Cardiac muscle cell (in vitro differentiated cells and primary cell): ENCODE data around the gene SPON2. TPM values are rescaled to one million over a fixed set of nuclear protein-coding genes. Genes with fewer than 3 reads are reported as not detected.
"Not testable (repeated sequence)": the region's sequence is repeated elsewhere in the genome, so short reads cannot be mapped to it uniquely, and the experiment has no call there.

Experiments
- DNase-seq, 2 donors: peaks; one replicate each; pipeline versions ENCODE4 v3.0.0 to v3.0.0-alpha.2; 2010 to 2017; ENCODE audit warnings: low read depth in 1 of 2, low spot score in 1 of 2
- H3K27ac ChIP-seq: fragments of 200-600 bp; sonication (generic); 2 replicates; pipeline ENCODE4 v1.5.1; 2016
- H3K27me3 ChIP-seq: fragments of 200-600 bp; sonication (generic); 2 replicates; pipeline ENCODE4 v1.6.0; 2016; ENCODE audit warnings: control low read depth
- H3K36me3 ChIP-seq: fragments of 200-600 bp; sonication (generic); 2 replicates; pipeline ENCODE4 v1.5.1; 2016; ENCODE audit warnings: control low read depth
- H3K4me1 ChIP-seq: fragments of 200-600 bp; sonication (generic); 2 replicates; pipeline ENCODE4 v1.8.1; 2017; ENCODE audit warnings: low read depth, mild to moderate bottlenecking, mixed run types
- H3K4me3 ChIP-seq: fragments of 200-600 bp; sonication (generic); 2 replicates; pipeline ENCODE4 v1.5.1; 2016; ENCODE audit warnings: mild to moderate bottlenecking
- H3K9me3 ChIP-seq: fragments of 200-600 bp; sonication (generic); 2 replicates; pipeline ENCODE4 v1.5.1; 2017; ENCODE audit warnings: low read depth, mild to moderate bottlenecking, control low read depth
- polyA plus RNA-seq: library from polyadenylated mRNA; unstranded; fragments of >200 nt; fragmentation: Nextera tagmentation; extraction: Ambion mirVana; gene quantifications from 2 replicates; pipeline ENCODE4 v1.2.1, GENCODE V29; 2016
- total RNA-seq: library from RNA; depleted of rRNA; stranded (reverse); fragments of >200 nt; gene quantifications from 2 replicates; pipeline ENCODE4 v1.2.3, GENCODE V29; 2016
- TF ChIP-seq, protein P1 (sequence below): IDR thresholded peaks from 2 replicates; pipeline ENCODE4 v1.5.1; 2012; ENCODE audit warnings: low read depth, mild to moderate bottlenecking, low read length

Gene SPON2
- total and polyA plus RNA-seq, 2 experiments from 2014 or later = 0.12 to 0.98 TPM

DNA sequence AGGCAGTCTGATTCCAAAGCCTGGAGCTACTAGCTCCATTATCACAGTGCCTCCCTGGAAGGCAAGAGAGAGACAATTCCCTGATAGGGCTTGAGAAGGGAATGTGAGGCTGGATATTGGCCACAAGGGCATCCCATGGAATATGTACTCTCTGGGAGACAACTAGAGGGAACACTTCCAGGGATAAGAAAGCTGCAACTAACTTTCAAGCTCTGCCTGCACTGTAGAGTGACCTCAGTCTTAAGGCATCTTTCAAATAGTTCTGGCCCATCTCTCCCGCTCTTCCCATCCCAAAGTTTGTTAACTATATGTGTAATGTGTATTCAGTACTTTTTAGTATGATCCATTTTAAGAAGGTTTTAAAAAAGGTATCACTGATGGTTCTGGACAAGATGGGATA lies 45.9 kb downstream of the SPON2 start:
- TF ChIP-seq, protein P1, sequence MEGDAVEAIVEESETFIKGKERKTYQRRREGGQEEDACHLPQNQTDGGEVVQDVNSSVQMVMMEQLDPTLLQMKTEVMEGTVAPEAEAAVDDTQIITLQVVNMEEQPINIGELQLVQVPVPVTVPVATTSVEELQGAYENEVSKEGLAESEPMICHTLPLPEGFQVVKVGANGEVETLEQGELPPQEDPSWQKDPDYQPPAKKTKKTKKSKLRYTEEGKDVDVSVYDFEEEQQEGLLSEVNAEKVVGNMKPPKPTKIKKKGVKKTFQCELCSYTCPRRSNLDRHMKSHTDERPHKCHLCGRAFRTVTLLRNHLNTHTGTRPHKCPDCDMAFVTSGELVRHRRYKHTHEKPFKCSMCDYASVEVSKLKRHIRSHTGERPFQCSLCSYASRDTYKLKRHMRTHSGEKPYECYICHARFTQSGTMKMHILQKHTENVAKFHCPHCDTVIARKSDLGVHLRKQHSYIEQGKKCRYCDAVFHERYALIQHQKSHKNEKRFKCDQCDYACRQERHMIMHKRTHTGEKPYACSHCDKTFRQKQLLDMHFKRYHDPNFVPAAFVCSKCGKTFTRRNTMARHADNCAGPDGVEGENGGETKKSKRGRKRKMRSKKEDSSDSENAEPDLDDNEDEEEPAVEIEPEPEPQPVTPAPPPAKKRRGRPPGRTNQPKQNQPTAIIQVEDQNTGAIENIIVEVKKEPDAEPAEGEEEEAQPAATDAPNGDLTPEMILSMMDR = no peak
- Histone ChIP-seq H3K4me3 (no peak overlapping the region), H3K27me3 (peaks cover 17% of the 10 kb centered on the region), H3K9me3 (no peaks in the 10 kb centered on the region), H3K4me1 (no peaks in the 10 kb centered on the region), H3K27ac (no peak overlapping the region), H3K36me3 (no peaks in the 10 kb centered on the region)
- DNase-seq = peak in 1 of 2 donors; percentile 16

DNA sequence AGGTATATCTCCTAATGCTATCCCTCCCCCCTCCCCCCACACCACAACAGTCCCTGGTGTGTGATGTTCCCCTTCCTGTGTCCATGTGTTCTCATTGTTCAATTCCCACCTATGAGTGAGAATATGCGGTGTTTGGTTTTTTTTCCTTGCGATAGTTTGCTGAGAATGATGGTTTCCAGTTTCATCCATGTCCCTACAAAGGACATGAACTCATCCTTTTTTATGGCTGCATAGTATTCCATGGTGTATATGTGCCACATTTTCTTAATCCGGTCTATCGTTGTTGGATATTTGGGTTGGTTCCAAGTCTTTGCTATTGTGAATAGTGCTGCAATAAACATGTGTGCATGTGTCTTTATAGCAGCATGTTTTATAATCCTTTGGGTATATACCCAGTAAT lies 46.9 kb downstream of the SPON2 start:
- peaks cover 26% of the 10 kb centered on the region for H3K27me3 ChIP-seq
- H3K36me3 ChIP-seq, H3K27ac ChIP-seq, DNase-seq, H3K4me1 ChIP-seq, H3K9me3 ChIP-seq, H3K4me3 ChIP-seq: not testable (repeated sequence)

DNA sequence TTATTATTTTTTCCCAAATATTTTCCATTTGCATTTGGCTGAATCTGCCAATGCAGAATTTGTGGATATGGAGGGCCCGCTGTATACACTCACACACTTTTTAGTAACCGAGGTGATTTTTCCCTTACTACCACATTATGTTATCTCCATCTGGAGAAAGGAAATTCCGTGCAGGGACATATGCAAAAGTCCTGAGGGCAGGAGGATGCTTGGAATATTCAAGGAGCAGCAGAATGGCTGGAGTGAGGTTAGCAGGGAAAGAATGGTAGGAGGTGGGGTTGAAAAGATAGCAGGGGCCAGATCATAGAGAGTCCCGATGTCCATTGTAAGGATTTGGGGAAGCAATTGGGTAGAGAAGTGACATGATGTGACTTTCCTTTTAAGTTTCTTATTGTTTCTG lies 47.6 kb downstream of the SPON2 start:
- H3K27ac ChIP-seq = no peak overlapping the region
- no peak for DNase-seq
- H3K27me3 ChIP-seq = peaks cover 26% of the 10 kb centered on the region
- no peak overlapping the region for H3K4me3 ChIP-seq
- TF ChIP-seq, protein P1 = no peak
- H3K9me3 ChIP-seq = no peaks in the 10 kb centered on the region
- H3K4me1 ChIP-seq = no peaks in the 10 kb centered on the region
- no peaks in the 10 kb centered on the region for H3K36me3 ChIP-seq

DNA sequence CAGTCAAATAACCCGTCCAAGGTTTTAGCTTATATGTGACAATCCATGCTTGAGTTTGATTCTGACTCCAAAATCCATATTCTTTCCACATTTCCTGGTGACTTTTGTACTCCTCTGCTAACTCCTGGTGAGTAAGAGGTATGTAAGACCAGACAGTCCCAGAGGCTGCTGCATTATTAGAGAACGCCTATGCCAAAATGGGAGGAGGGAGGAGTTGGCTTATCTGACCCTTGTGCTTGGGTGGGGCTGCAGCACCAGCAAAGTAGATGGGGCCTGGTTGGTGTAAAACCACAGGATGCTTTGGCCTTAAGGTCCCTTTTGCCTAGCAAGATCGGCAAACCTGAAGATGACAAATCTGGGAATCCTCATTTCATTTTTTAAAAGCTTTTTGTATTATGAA lies 49.9 kb downstream of the SPON2 start:
- no peaks in the 10 kb centered on the region for H3K9me3 ChIP-seq
- H3K36me3 ChIP-seq = no peaks in the 10 kb centered on the region
- no peaks in the 10 kb centered on the region for H3K4me1 ChIP-seq

More for the DNA sequence above, 49.9 kb downstream of the SPON2 start:
- H3K27ac ChIP-seq = no peak overlapping the region
- no peak overlapping the region for H3K4me3 ChIP-seq
- H3K27me3 ChIP-seq = peaks cover 40% of the 10 kb centered on the region
- TF ChIP-seq, protein P1 = no peak
- no peak for DNase-seq

Other genes starting within 250 kb of the SPON2 start
- gene GAK, start 240.3 kb downstream of the SPON2 start, total RNA-seq = 88.6 and 144 TPM in 2 replicates
- 59.8 and 63.8 TPM in 2 replicates for gene GAK, start 240.3 kb downstream of the SPON2 start, polyA plus RNA-seq
- gene TMEM175, start 240.1 kb downstream of the SPON2 start, total RNA-seq = 31.6 and 36.4 TPM in 2 replicates
- gene TMEM175, start 240.1 kb downstream of the SPON2 start, polyA plus RNA-seq = 28.3 and 35.1 TPM in 2 replicates
- gene DGKQ, start 199.0 kb downstream of the SPON2 start, total RNA-seq = 15.9 and 17.1 TPM in 2 replicates
- gene DGKQ, start 199.0 kb downstream of the SPON2 start, polyA plus RNA-seq = 13.5 and 15.1 TPM in 2 replicates
- 13.0 and 14.9 TPM in 2 replicates for gene IDUA, start 185.5 kb downstream of the SPON2 start, total RNA-seq
- gene IDUA, start 185.5 kb downstream of the SPON2 start, polyA plus RNA-seq = 29.9 and 34.0 TPM in 2 replicates
- gene SLC26A1, start 179.2 kb downstream of the SPON2 start, total RNA-seq = 0.25 and 0.77 TPM in 2 replicates
- gene SLC26A1, start 179.2 kb downstream of the SPON2 start, polyA plus RNA-seq = 2.8 and 6.3 TPM in 2 replicates
- gene FGFRL1, start 161.0 kb downstream of the SPON2 start, total RNA-seq = 32.7 and 40.7 TPM in 2 replicates
- 18.7 and 22.9 TPM in 2 replicates for gene FGFRL1, start 161.0 kb downstream of the SPON2 start, polyA plus RNA-seq
- 0.11 and 0.80 TPM in 2 replicates for gene RNF212, start 59.0 kb downstream of the SPON2 start, total RNA-seq
- gene RNF212, start 59.0 kb downstream of the SPON2 start, polyA plus RNA-seq = 1.7 and 7.1 TPM in 2 replicates
- gene CTBP1, start 76.5 kb upstream of the SPON2 start, total RNA-seq = 321 and 431 TPM in 2 replicates
- gene CTBP1, start 76.5 kb upstream of the SPON2 start, polyA plus RNA-seq = 152 and 174 TPM in 2 replicates
- 85.0 and 88.3 TPM in 2 replicates for gene MAEA, start 117.3 kb upstream of the SPON2 start, total RNA-seq
- gene MAEA, start 117.3 kb upstream of the SPON2 start, polyA plus RNA-seq = 70.2 and 76.8 TPM in 2 replicates
- 4.6 and 14.1 TPM in 2 replicates for gene UVSSA, start 174.6 kb upstream of the SPON2 start, total RNA-seq
- gene UVSSA, start 174.6 kb upstream of the SPON2 start, polyA plus RNA-seq = 7.2 and 8.8 TPM in 2 replicates
- gene NKX1-1, start 233.9 kb upstream of the SPON2 start, total RNA-seq = not detected in 2 replicates
- not detected in 2 replicates for gene NKX1-1, start 233.9 kb upstream of the SPON2 start, polyA plus RNA-seq